ENCODE results near the gene HES5. TPM values are rescaled to one million over a fixed set of nuclear protein-coding genes. Genes with fewer than 3 reads are reported as not detected.
A peak's percentile ranks its signal among the peaks of the same experiment; 100 is the strongest.

Gene HES5
- total RNA-seq, 6 experiments from 2014 or later: 0.18 to 0.25 TPM; not detected in 4

DNA sequence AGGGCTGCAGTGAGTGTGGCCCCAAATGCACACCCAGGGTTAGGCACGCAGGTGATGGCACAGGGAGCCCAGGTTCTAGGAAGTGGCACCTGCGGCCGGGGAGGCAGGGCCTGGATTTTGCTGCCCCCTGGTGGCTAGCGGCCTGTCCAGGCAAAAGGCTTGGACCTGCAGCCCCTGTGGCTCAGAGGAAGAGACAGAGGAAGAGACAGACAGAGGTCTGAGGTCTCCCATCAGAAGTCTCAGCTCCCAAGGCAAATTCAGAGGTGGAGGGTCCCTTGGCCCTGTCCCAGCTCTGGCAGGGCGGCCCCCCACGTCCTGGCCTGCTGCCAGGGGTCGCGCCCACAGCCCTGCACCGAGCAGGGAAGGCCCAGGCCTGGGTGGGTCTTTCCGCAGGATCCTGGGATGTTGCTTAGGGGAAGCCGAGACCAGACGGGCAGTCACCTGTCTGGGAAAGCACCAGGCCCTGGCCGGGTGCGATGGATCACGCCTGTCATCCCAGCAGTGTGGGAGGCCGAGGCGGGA, 18.1 kb upstream of the HES5 start:
- 0% methylated on average over 6 of the region's 17 CpGs for WGBS (ENCODE audit: insufficient coverage, low coverage, low lambda C conversion rate, missing lambda C conversion rate)
- peaks cover 0 to 29% (median 14%) of the 10 kb centered on the region in 4 donors for H3K4me1 ChIP-seq

DNA sequence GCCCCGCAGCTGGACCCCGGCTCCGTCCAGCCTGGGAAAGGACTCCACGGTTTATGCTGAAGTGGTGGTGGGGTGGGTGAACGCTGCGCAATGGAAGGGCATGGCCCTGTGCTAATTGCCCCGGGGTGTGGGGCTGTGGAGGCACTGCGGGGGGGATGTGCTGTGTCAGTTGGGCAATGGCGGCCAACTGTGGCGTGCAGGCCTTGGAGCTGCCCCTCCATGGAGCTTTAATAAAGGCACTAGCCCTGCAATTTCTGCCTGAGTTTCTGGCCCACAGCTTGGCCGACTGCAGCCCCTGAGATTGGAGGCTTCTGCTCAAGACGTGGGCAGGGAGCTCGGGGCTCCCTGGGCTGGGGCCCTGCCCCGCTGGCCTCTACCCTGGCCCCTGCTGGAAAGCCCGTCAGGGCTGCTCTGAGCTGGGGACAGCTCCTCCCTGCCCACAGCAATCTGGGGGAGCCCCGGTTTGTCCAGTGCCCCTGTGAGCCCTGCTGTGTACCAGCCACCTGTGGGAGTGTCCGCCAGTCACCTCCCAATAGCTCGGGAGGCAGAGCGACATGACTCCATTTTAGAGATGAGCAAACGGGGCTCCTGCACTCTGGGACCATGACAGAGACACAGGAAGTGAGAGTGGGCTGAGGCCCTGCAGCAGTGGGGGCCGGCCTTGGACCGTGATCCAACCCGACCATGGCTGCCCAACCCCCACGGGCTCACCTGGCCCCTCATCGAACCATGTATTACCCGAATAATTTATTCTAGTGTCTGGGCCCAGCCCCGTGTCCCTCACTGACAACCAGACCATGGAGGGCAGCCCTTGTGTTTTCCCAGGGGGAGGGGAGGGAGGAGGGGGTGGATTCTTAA, 17.4 kb upstream of the HES5 start:
- H3K4me1 ChIP-seq: peaks cover 0 to 29% (median 14%) of the 10 kb centered on the region in 4 donors
- H3K27me3 ChIP-seq: no peaks in the 10 kb centered on the region
- TF ChIP-seq POLR2A (IDR thresholded peaks at IDR 0.05): no peak
- no peaks in the 10 kb centered on the region for H3K36me3 ChIP-seq
- no peak for ATAC-seq
- H3K27ac ChIP-seq: peak overlapping the region; percentile 95 to 99 (median 98)
- no peak for DNase-seq
- intact Hi-C loops (cut with DNase I): loop anchor here in 1 of 2 donors (5.0 kb wide), 1 partner anchor 130 kb away; no protein-coding TSS in a partner anchor
- no peaks in the 10 kb centered on the region for H3K9me3 ChIP-seq
- 4% methylated on average over 11 of the region's 27 CpGs for WGBS (ENCODE audit: insufficient coverage, low coverage, low lambda C conversion rate, missing lambda C conversion rate)
- H3K4me3 ChIP-seq: peak overlapping the region; percentile 48 to 64 (median 61)

More for the DNA sequence above, 18.1 kb upstream of the HES5 start:
- Histone ChIP-seq H3K27ac (peak overlapping the region; percentile 95 to 99 (median 98)), H3K27me3 (no peaks in the 10 kb centered on the region), H3K9me3 (no peaks in the 10 kb centered on the region), H3K36me3 (no peaks in the 10 kb centered on the region), H3K4me3 (peak overlapping the region; percentile 25 to 64 (median 39))
- peak; percentile 56 to 65 (median 61) for ATAC-seq
- intact Hi-C loops (cut with DNase I): loop anchor here in 1 of 2 donors (5.0 kb wide), 1 partner anchor 131 kb away; no protein-coding TSS in a partner anchor
- TF ChIP-seq, protein P1, sequence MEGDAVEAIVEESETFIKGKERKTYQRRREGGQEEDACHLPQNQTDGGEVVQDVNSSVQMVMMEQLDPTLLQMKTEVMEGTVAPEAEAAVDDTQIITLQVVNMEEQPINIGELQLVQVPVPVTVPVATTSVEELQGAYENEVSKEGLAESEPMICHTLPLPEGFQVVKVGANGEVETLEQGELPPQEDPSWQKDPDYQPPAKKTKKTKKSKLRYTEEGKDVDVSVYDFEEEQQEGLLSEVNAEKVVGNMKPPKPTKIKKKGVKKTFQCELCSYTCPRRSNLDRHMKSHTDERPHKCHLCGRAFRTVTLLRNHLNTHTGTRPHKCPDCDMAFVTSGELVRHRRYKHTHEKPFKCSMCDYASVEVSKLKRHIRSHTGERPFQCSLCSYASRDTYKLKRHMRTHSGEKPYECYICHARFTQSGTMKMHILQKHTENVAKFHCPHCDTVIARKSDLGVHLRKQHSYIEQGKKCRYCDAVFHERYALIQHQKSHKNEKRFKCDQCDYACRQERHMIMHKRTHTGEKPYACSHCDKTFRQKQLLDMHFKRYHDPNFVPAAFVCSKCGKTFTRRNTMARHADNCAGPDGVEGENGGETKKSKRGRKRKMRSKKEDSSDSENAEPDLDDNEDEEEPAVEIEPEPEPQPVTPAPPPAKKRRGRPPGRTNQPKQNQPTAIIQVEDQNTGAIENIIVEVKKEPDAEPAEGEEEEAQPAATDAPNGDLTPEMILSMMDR (IDR thresholded peaks at IDR 0.05): peak; percentile 92 to 99 (median 98)
- peak; percentile 18 for TF ChIP-seq POLR2A (IDR thresholded peaks at IDR 0.05)
- DNase-seq: peak; percentile 90 to 92 (median 91)

DNA sequence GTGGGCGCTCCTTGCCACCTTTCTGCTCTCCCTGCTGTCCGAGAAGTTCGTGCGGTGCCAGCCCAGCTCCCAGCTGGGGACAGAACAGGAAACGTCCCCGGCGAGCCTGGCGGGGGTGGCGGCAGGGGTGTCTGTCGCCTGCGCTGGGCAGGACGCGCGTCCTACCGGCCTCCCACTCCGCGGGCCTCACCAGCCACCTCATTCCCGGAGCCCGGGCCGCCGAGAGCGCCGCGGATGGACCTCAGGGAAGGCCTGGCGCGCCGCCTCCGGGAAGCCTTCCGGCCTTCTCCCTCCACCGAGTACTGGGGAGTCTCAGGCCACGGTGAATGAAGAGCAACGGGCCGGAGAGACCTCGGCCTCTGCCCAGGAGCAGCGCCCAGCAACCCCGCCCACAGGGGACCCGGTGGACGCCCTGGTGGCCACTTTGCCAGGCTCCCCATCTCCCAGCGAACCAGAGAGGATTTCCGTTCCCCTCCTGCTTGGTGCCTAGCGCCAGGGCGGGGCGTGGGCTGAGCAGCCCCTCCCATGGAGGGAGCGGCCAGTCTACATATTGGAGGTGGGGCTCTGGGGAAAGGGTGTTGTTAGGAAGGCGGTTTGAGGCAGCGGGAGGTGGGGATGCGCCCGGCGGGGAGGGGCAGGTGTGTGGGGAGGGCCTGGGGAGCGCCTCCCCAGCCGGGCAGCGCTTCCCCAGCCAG, 16.6 kb upstream of the HES5 start:
- Histone ChIP-seq H3K4me3 (peak overlapping the region; percentile 48 to 64 (median 61)), H3K27me3 (no peaks in the 10 kb centered on the region), H3K36me3 (no peaks in the 10 kb centered on the region), H3K4me1 (peaks cover 0 to 29% (median 14%) of the 10 kb centered on the region in 4 donors), H3K9me3 (no peaks in the 10 kb centered on the region), H3K27ac (peak overlapping the region; percentile 95 to 99 (median 98))
- no CpG with 5 or more reads among the region's 52 CpGs for WGBS (ENCODE audit: insufficient coverage, low coverage, low lambda C conversion rate, missing lambda C conversion rate)
- peak; percentile 56 for TF ChIP-seq POLR2A (IDR thresholded peaks at IDR 0.05)
- TF ChIP-seq, protein P1 (IDR thresholded peaks at IDR 0.05): peak in 2 of 4 donors; percentile 12 to 37
- intact Hi-C loops (cut with DNase I): loop anchor here in 1 of 2 donors (5.0 kb wide), 1 partner anchor 129 kb away; no protein-coding TSS in a partner anchor
- DNase-seq (peak; percentile 92 to 93 (median 92)), ATAC-seq (peak; percentile 64 to 76 (median 70))

DNA sequence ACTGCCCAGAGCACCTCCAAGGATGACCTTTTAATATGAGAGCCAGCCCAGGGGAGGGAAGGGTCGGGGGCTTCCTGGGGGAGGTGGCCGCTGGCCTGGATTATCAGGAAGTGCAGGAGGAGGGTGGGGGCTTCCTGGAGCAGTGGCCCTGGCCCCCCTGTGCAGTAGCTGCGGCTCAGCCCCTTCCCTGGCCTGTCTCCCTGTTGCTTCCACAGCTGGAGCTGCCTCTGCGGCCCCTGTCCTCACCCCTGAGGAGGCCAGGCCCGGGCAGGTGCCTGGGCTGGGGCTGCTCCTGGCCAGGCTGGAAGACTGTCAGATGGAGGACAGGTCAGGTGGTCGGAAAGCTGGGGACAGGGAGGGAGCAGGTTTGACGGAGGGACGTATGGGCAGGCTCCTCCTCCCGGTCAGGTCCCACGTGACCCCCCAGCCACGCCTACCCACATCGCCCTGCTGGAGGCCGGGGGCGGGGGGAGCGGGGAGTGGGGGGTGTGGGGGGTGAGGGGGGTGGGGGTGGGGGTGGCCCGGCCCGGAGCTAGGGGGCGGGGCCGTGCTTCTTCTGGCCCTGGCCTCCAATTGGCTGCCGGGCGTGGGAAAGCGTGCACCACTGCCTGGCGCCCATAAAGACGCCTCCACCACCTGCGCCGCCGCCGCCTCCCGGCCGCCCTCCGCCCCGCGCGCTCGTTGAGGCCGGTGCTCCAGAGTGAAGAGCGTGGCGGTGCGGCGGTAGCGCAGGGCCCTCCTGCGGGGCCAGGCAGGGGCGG, 15.9 kb upstream of the HES5 start:
- Histone ChIP-seq H3K4me3 (peak overlapping the region; percentile 48 to 64 (median 61)), H3K27me3 (no peaks in the 10 kb centered on the region), H3K27ac (peak overlapping the region; percentile 51 to 99 (median 98)), H3K9me3 (no peaks in the 10 kb centered on the region), H3K36me3 (no peaks in the 10 kb centered on the region), H3K4me1 (peaks cover 0 to 29% (median 14%) of the 10 kb centered on the region in 4 donors)
- intact Hi-C loops (cut with DNase I): loop anchor here in 1 of 2 donors (5.0 kb wide), 1 partner anchor 129 kb away; no protein-coding TSS in a partner anchor
- WGBS (ENCODE audit: insufficient coverage, low coverage, low lambda C conversion rate, missing lambda C conversion rate): 0% methylated on average over 10 of the region's 43 CpGs
- DNase-seq (peak; percentile 94 to 95 (median 94)), ATAC-seq (peak; percentile 55 to 71 (median 68))
- peak; percentile 84 for TF ChIP-seq POLR2A (IDR thresholded peaks at IDR 0.05)
- TF ChIP-seq, protein P1 (IDR thresholded peaks at IDR 0.05): no peak
